Measurements from ENCODE around the gene SLC15A2. TPM values are rescaled to one million over a fixed set of nuclear protein-coding genes. Genes with fewer than 3 reads are reported as not detected.

SLC15A2 gene
- total RNA-seq, 3 donors from 2014 or later = 4.3 to 8.6 (median 4.5) TPM

- TF ChIP-seq, protein P1, sequence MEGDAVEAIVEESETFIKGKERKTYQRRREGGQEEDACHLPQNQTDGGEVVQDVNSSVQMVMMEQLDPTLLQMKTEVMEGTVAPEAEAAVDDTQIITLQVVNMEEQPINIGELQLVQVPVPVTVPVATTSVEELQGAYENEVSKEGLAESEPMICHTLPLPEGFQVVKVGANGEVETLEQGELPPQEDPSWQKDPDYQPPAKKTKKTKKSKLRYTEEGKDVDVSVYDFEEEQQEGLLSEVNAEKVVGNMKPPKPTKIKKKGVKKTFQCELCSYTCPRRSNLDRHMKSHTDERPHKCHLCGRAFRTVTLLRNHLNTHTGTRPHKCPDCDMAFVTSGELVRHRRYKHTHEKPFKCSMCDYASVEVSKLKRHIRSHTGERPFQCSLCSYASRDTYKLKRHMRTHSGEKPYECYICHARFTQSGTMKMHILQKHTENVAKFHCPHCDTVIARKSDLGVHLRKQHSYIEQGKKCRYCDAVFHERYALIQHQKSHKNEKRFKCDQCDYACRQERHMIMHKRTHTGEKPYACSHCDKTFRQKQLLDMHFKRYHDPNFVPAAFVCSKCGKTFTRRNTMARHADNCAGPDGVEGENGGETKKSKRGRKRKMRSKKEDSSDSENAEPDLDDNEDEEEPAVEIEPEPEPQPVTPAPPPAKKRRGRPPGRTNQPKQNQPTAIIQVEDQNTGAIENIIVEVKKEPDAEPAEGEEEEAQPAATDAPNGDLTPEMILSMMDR (IDR thresholded peaks at IDR 0.05) = no peak
- Histone ChIP-seq H3K4me3 (no peak overlapping the region), H3K4me1 (ENCODE audit: low read depth) (no peaks in the 10 kb centered on the region), H3K36me3 (ENCODE audit: low read depth) (no peaks in the 10 kb centered on the region), H3K9me3 (peaks cover 6% of the 10 kb centered on the region)
- ATAC-seq (no peak), DNase-seq (no peak)
- intact Hi-C loops (cut with DNase I, micrococcal nuclease) = no loop called here
These were observed 87.3 kb downstream of the SLC15A2 start for GRCh38 chr3:121981473-121981872.

DNA sequence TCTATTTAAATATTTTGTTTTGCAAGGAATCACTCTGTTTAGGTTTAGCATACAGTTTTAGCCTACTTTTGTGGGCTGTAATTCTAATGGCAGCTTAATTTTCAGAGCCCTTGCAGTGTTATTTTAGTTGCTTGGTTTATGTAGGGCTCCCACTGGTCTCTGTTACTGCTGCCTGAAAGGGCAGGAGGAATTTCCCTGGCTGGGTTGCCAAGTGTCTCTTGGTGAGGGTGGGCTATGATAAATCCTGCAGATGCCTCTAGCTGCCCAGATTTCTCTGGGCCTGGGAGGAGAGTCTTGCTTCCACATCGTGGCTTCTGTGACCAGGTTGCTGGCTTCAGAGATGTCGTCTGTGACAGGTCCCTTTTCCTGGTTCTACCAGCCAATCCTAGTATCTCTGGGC is 91.6 kb downstream of the SLC15A2 start:
- Histone ChIP-seq H3K9me3 (no peaks in the 10 kb centered on the region), H3K36me3 (ENCODE audit: low read depth) (no peaks in the 10 kb centered on the region), H3K4me3 (no peak overlapping the region), H3K4me1 (ENCODE audit: low read depth) (no peaks in the 10 kb centered on the region)
- ATAC-seq (no peak), DNase-seq (no peak)
- intact Hi-C loops (cut with DNase I, micrococcal nuclease) = no loop called here
- TF ChIP-seq, protein P1 (IDR thresholded peaks at IDR 0.05) = no peak

GRCh38 chr3:121988146-121988545 is 93.9 kb downstream of the SLC15A2 start:
- intact Hi-C loops (cut with DNase I, micrococcal nuclease) = no loop called here
- Histone ChIP-seq H3K4me3 (no peak overlapping the region), H3K4me1 (ENCODE audit: low read depth) (no peaks in the 10 kb centered on the region), H3K9me3 (no peaks in the 10 kb centered on the region), H3K36me3 (ENCODE audit: low read depth) (no peaks in the 10 kb centered on the region)
- DNase-seq (no peak), ATAC-seq (no peak)
- TF ChIP-seq, protein P1 (IDR thresholded peaks at IDR 0.05) = no peak

- peak; percentile 33 for ATAC-seq
These were observed 95.7 kb downstream of the SLC15A2 start for GRCh38 chr3:121989943-121990342.

GRCh38 chr3:121992601-121993560 is 98.7 kb downstream of the SLC15A2 start:
- intact Hi-C loops (cut with DNase I, micrococcal nuclease) = no loop called here
- no peaks in the 10 kb centered on the region for H3K36me3 ChIP-seq (ENCODE audit: low read depth)
- TF ChIP-seq, protein P1 (IDR thresholded peaks at IDR 0.05) = no peak
- no peaks in the 10 kb centered on the region for H3K9me3 ChIP-seq
- no peak overlapping the region for H3K4me3 ChIP-seq
- peak; percentile 14 for ATAC-seq
- no peaks in the 10 kb centered on the region for H3K4me1 ChIP-seq (ENCODE audit: low read depth)
- peak in 2 of 3 donors; percentile 9 to 55 for DNase-seq

More at GRCh38 chr3:121989943-121990342, 95.7 kb downstream of the SLC15A2 start:
- peak in 1 of 3 donors; percentile 13 for DNase-seq
- no peaks in the 10 kb centered on the region for H3K36me3 ChIP-seq (ENCODE audit: low read depth)
- TF ChIP-seq, protein P1 (IDR thresholded peaks at IDR 0.05) = no peak
- H3K4me1 ChIP-seq (ENCODE audit: low read depth) = no peaks in the 10 kb centered on the region
- intact Hi-C loops (cut with DNase I, micrococcal nuclease) = no loop called here
- H3K4me3 ChIP-seq = no peak overlapping the region
- H3K9me3 ChIP-seq = no peaks in the 10 kb centered on the region

Other genes starting within 250 kb of the SLC15A2 start
- 10 to 100 TPM in 2 of 3 donors, 1 to 10 TPM in 1; 8.8 to 32.1 (median 23.5) TPM for gene HCLS1, start 233.5 kb upstream of the SLC15A2 start, total RNA-seq
- gene GOLGB1, start 144.7 kb upstream of the SLC15A2 start, total RNA-seq = 10 to 100 TPM; 65.1 to 86.9 (median 71.6) TPM
- gene IQCB1, start 59.3 kb upstream of the SLC15A2 start, total RNA-seq = 10 to 100 TPM; 14.5 to 25.1 (median 22.2) TPM
- gene EAF2, start 59.2 kb upstream of the SLC15A2 start, total RNA-seq = 1 to 10 TPM; 5.6 to 8.9 (median 6.7) TPM
- gene ILDR1, start 127.8 kb downstream of the SLC15A2 start, total RNA-seq = 10 to 100 TPM; 10.9 to 36.8 (median 17.2) TPM
- 1 to 10 TPM; 3.7 to 5.8 (median 5.1) TPM for gene CD86, start 161.0 kb downstream of the SLC15A2 start, total RNA-seq